Natural killer cell treated with Interleukin-12 subunit alpha and Interleukin-12 subunit beta and Interleukin-15 and Interleukin-18, amount 100 ng/mL, for 72 hours (primary cell): Measurements from ENCODE around the gene WDFY4. TPM values are rescaled to one million over a fixed set of nuclear protein-coding genes. Genes with fewer than 3 reads are reported as not detected.

ENCODE experiments used
- ATAC-seq, 2 donors: fragments of 150-1000 bp; cut with Tn5 transposase in 1 of 2; sonication (Bioruptor Pico), chemical (Tn5 transposase) in 1 of 2; 2 replicates each; pipeline ENCODE4 v1.10.0; 2021
- DNase-seq: peaks from one replicate; pipeline ENCODE4 v3.0.0; 2022; ENCODE audit warnings: low spot score
- H3K27ac Mint-ChIP-seq, 2 donors: 1 replicate in 1 of 2; 2 replicates in 1 of 2; pipeline ENCODE4 v1.8.0; 2022; ENCODE audit warnings: mixed read lengths in 2 of 2, mild to moderate bottlenecking in 1 of 2, moderate library complexity in 1 of 2
- H3K27me3 Mint-ChIP-seq, 2 donors: 1 replicate in 1 of 2; 2 replicates in 1 of 2; pipeline ENCODE4 v1.8.0; 2022; ENCODE audit warnings: mixed read lengths in 2 of 2
- H3K36me3 Mint-ChIP-seq: one replicate; pipeline ENCODE4 v1.8.0; 2022; ENCODE audit warnings: mixed read lengths
- H3K4me1 Mint-ChIP-seq, 2 donors: 1 replicate in 1 of 2; 2 replicates in 1 of 2; pipeline ENCODE4 v1.8.0; 2022; ENCODE audit warnings: low read depth in 2 of 2, mixed read lengths in 2 of 2, mild to moderate bottlenecking in 1 of 2
- H3K4me3 Mint-ChIP-seq: one replicate; pipeline ENCODE4 v1.8.0; 2022; ENCODE audit warnings: mixed read lengths
- H3K9me3 Mint-ChIP-seq: 2 replicates; pipeline ENCODE4 v1.8.0; 2022; ENCODE audit warnings: mixed read lengths
- total RNA-seq, 2 donors: library from RNA; stranded (reverse); gene quantifications; one replicate each; pipeline ENCODE4 v1.2.3, GENCODE V29; 2022

Gene WDFY4
- total RNA-seq, 2 donors from 2014 or later = 2.0 TPM; not detected in 1

DNA sequence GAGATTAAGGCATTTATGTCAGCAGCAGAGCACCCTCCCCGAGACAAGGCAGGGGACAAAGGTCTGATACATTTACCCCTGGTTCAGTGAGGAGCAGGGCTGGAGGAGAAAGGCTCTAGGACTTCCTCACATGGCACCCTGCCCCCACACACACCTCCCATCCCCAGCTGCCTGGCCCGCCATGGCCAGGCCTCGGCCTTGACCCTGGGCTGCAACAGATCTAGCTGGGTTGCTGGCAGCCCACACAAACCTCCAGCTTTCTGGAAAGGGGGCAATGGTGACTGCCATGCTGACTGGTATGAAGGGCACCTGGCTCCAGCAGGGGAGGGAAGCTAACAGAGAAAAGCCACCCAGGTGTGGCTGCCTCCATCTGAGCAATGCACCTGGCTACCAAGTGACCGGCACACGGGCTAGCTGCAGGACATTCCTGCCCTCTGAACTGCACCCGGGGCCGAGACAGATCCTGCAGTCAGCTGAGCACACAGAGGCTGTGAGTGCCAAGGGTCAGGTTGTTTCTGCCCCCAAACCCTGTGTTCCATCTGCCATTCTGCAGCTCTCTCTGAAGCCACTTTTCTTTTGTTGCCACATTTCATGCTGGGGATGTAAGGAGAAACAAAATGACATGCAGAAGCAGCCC lies 340.8 kb downstream of the WDFY4 start:
- ATAC-seq (peak in 1 of 2 donors; percentile 29), DNase-seq (no peak)
- Mint-ChIP-seq H3K27ac (no peak overlapping the region), H3K9me3 (no peaks in the 10 kb centered on the region), H3K36me3 (no peaks in the 10 kb centered on the region), H3K4me3 (no peak overlapping the region), H3K4me1 (no peaks in the 10 kb centered on the region), H3K27me3 (peaks cover 3 to 4% of the 10 kb centered on the region in 2 donors)

- ATAC-seq (no peak), DNase-seq (no peak)
- no peaks in the 10 kb centered on the region for H3K36me3 Mint-ChIP-seq
- H3K27me3 Mint-ChIP-seq = no peaks in the 10 kb centered on the region
- no peak overlapping the region for H3K4me3 Mint-ChIP-seq
- H3K27ac Mint-ChIP-seq = no peak overlapping the region
- H3K4me1 Mint-ChIP-seq = no peaks in the 10 kb centered on the region
- H3K9me3 Mint-ChIP-seq = no peaks in the 10 kb centered on the region
Observed at GRCh38 chr10:49028639-49029038, 344.0 kb downstream of the WDFY4 start.

DNA sequence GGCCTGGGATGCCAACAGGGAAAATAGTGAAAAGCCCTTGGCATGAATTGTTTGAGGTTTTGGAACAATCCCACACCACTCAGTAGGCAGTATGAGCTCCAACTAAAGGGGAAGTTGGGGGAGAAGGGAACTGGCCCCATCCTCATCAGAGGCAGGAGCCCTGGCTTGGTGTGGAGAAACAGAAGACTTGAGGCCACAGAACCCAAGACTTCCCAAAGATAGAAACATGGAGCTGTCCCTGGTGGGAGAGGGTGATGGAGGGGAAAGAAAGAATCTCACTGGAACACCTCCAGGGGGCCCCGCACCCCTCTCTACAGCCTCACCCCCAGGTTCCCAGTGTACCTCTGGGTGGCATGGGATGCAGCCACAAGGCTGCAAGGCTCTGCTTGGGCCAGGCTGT lies 345.0 kb downstream of the WDFY4 start:
- Mint-ChIP-seq H3K27me3 (no peaks in the 10 kb centered on the region), H3K27ac (no peak overlapping the region), H3K4me3 (no peak overlapping the region), H3K36me3 (no peaks in the 10 kb centered on the region), H3K4me1 (no peaks in the 10 kb centered on the region), H3K9me3 (no peaks in the 10 kb centered on the region)
- ATAC-seq = no peak
- DNase-seq = no peak

Other genes starting within 250 kb of the WDFY4 start
- gene ARHGAP22, start 79.8 kb upstream of the WDFY4 start, total RNA-seq = 1 to 10 TPM in 1 of 2 donors, under 1 TPM in 1; 0.14 to 1.8 TPM